PFSK-1 (cell line): ENCODE measurements around the gene R3HDM1.

Experiments used
- POLR2AphosphoS5 ChIP-seq: IDR thresholded peaks from 2 replicates; pipeline ENCODE4 v1.6.1; 2012; ENCODE audit warnings: low read depth, mild to moderate bottlenecking, control low read depth, low read length, moderate library complexity
- REST ChIP-seq, 2 experiments: IDR thresholded peaks; 2 replicates each; pipeline versions ENCODE4 v1.6.1 to v1.8.0; 2011 to 2012; ENCODE audit warnings: low read depth in 2 of 2, low read length in 2 of 2, control low read depth in 1 of 2, inconsistent platforms in 1 of 2, mild to moderate bottlenecking in 1 of 2, moderate library complexity in 1 of 2; ENCODE audit not compliant: insufficient read depth in 1 of 2
- SIN3A ChIP-seq: IDR thresholded peaks from 2 replicates; pipeline ENCODE4 v1.6.1; 2012; ENCODE audit warnings: mild to moderate bottlenecking, low read length, moderate library complexity, borderline replicate concordance; ENCODE audit not compliant: insufficient read depth
- TAF1 ChIP-seq: IDR thresholded peaks from 2 replicates; pipeline ENCODE4 v1.6.1; 2012; ENCODE audit warnings: low read length, control low read depth, borderline replicate concordance; ENCODE audit not compliant: insufficient read depth

GRCh38 chr2:135736546-135736945 is 205.3 kb downstream of the R3HDM1 start:
- no peak for TF ChIP-seq POLR2AphosphoS5
- no peak for TF ChIP-seq REST (IDR thresholded peaks at IDR 0.05; ENCODE audit: insufficient read depth in 1 of 2, low read depth in 2 of 2, low read length in 2 of 2)
- TF ChIP-seq TAF1 = no peak
- no peak for TF ChIP-seq SIN3A
